GM12872 (cell line): ENCODE results near the gene SCARB1.

Experiments used
- TF ChIP-seq, protein P1 (sequence below): IDR thresholded peaks from 3 replicates; pipeline ENCODE4 v1.5.1; 2011; ENCODE audit warnings: low read depth, mild to moderate bottlenecking, low read length, moderate library complexity; ENCODE audit not compliant: insufficient read depth

Gene SCARB1

GRCh38 chr12:124737772-124738635 lies 125.7 kb downstream of the SCARB1 start:
- TF ChIP-seq, protein P1, sequence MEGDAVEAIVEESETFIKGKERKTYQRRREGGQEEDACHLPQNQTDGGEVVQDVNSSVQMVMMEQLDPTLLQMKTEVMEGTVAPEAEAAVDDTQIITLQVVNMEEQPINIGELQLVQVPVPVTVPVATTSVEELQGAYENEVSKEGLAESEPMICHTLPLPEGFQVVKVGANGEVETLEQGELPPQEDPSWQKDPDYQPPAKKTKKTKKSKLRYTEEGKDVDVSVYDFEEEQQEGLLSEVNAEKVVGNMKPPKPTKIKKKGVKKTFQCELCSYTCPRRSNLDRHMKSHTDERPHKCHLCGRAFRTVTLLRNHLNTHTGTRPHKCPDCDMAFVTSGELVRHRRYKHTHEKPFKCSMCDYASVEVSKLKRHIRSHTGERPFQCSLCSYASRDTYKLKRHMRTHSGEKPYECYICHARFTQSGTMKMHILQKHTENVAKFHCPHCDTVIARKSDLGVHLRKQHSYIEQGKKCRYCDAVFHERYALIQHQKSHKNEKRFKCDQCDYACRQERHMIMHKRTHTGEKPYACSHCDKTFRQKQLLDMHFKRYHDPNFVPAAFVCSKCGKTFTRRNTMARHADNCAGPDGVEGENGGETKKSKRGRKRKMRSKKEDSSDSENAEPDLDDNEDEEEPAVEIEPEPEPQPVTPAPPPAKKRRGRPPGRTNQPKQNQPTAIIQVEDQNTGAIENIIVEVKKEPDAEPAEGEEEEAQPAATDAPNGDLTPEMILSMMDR = no peak

GRCh38 chr12:124737040-124737419 lies 126.6 kb downstream of the SCARB1 start:
- TF ChIP-seq, protein P1 = no peak

DNA sequence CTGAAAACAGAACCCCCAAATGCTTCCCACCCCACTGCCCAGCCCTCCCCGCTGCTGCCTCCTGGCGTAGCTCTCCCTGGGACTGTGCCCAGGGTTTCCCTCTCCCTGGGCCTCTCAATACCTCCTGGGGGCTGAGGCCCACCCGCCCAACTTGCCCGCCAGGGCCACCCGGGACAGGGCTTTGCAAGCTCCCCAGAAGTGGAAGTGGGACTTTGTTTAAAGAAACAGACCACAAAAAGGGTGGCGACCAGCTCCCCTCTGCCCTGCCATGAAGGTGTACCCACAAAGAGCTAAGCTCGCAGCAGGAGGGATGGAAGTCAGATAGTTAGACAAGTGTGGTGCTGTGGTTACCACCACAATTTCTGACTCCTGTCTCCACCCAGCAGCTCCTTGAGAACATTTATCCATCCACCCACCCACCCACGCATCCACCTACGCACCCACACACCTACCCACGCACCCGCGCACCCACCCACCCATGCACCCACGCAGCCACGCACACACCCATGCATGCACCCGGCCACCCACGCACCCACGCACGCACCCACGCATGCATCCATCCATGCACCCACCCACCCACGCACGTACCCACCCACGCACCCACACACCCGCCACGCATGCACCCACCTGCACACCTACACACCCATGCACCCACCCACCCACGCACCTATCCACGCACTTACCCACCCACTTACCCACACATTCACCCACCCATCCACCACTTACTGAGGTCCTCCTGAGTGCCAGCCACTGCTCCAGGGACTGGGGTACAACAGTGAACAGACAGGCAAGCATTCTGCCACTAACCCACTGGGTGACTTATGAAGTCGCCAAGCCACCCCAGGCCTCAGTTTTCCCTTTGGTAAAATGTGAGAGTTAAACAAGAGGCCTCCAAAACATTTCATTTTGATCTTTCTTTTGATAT lies 127.3 kb downstream of the SCARB1 start:
- TF ChIP-seq, protein P1 = no peak

DNA sequence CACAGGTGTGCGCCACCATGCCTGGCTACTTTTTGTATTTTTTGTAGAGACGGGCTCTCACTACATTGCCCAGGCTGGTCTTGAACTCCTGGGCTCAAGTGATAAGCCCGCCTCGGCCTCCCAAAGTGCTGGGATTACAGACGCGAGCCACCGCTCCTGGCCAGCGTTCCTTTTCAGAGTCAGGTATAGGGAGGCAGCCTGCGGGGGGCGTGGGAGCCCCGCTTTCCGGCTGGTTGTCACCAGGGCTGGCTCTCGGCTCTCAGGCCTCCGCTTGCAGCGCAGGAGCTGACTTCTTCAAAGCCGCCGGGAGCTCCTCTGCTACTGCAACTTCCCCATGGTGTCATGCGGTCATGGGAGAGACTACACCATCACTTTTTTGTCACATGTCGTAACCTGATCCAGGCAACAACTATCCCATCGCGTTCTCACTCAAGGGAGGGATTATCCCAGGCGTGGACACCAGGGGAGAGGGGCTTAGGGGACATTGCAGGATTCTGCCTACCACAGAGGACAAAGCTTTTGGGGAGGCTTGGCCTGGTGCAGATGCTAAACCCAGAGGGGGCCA lies 129.4 kb downstream of the SCARB1 start:
- TF ChIP-seq, protein P1 = no peak

DNA sequence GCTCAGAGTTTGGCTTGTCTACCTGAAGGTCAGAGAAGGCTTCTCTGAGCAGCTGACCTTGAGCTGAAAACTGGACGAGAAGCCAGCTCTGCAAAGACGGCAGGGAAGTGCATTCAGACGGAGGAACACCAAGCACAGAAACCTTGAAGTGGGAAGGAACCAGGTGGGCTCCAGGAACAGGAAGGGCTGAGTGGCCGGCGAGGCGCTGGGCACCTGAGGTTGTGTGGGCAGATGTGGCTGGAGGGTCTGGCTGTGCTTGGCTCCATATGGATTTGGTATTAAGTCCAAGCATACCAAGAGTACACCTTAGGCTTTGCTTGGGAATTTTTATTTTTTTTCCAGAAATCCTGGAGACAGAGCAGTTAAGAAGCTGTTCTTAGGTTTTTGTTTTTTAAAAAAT lies 130.6 kb downstream of the SCARB1 start:
- TF ChIP-seq, protein P1 = no peak

DNA sequence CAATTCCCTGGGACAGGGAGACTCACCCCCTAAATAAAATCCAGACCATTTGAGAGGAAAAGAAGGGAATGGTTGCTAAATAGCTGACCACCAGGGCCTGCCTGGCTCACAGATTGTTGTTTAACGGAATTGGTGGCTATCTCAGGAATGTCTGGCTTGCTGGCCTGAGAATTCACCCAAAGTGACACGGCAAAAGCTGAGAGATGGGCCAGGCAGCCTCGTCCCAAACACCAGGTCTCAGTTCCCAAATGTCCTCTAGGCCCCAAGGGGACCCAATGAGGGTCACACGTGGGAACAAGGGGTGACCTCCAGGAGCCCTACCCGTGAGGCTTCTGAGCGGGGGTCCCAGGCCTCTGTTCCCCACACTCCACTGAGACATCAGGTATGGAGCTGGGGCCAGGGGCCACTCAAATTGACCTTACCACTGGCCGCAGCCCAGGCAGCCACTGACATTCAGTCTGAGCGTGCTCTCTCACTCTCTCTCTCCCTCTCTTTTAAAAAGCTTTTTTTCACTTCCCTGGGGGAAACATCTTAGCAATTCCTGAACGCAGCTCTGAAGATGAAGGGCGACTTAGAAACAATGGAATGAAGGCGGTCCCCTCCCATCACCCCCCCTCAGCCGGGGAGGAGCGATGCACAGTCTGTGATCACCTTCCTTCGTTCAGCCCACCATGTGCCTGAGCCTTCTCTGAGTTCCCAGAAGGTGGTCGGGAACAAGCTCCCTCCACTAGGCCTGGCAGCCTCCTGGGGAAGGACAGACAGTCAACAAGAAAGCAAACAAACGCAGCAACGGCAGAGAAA lies 131.2 kb downstream of the SCARB1 start:
- TF ChIP-seq, protein P1 = no peak
